Trophoblast cell (in vitro differentiated cells and primary cell): ENCODE data around the gene FRMD5.
A peak's percentile ranks its signal among the peaks of the same experiment; 100 is the strongest.

ENCODE experiments used
- DNase-seq, 2 donors: peaks; one replicate each; pipeline ENCODE4 v3.0.0-alpha.2; 2016
- H2AFZ ChIP-seq: 2 replicates; pipeline ENCODE4 v1.6.1; 2013; ENCODE audit warnings: low read length, moderate library complexity, mild to moderate bottlenecking; ENCODE audit not compliant: insufficient read depth, poor library complexity
- H2AK5ac ChIP-seq: 2 replicates; pipeline ENCODE4 v1.6.1; 2013; ENCODE audit warnings: mild to moderate bottlenecking, low read length
- H2BK120ac ChIP-seq: 2 replicates; pipeline ENCODE4 v1.6.1; 2013; ENCODE audit warnings: low read length, mild to moderate bottlenecking, moderate library complexity; ENCODE audit not compliant: insufficient read depth, poor library complexity
- H2BK12ac ChIP-seq: 2 replicates; pipeline ENCODE4 v1.6.1; 2013; ENCODE audit warnings: mild to moderate bottlenecking, low read length, moderate library complexity
- H2BK5ac ChIP-seq: 2 replicates; pipeline ENCODE4 v1.6.1; 2013; ENCODE audit warnings: low read length, low read depth, moderate library complexity, mild to moderate bottlenecking; ENCODE audit not compliant: poor library complexity
- H3K14ac ChIP-seq: 2 replicates; pipeline ENCODE4 v1.6.1; 2013; ENCODE audit warnings: mild to moderate bottlenecking, low read length
- H3K18ac ChIP-seq: 2 replicates; pipeline ENCODE4 v1.6.1; 2013; ENCODE audit warnings: mild to moderate bottlenecking, low read length
- H3K23ac ChIP-seq: 2 replicates; pipeline ENCODE4 v1.6.1; 2013; ENCODE audit warnings: low read length
- H3K27ac ChIP-seq: 2 replicates; pipeline ENCODE4 v1.5.1; 2013; ENCODE audit warnings: low read depth, mild to moderate bottlenecking, inconsistent platforms, low read length, moderate library complexity
- H3K27me3 ChIP-seq: 2 replicates; pipeline ENCODE4 v1.6.1; 2013; ENCODE audit warnings: inconsistent platforms, mild to moderate bottlenecking, low read length, moderate library complexity; ENCODE audit not compliant: insufficient read depth
- H3K36me3 ChIP-seq, 2 experiments: 1 replicate in 1 of 2; 2 replicates in 1 of 2; pipeline ENCODE4 v1.6.1; 2013; ENCODE audit warnings: low read length in 2 of 2, mild to moderate bottlenecking in 2 of 2, moderate library complexity in 1 of 2; ENCODE audit not compliant: insufficient read depth in 2 of 2, control insufficient read depth in 1 of 2
- H3K4ac ChIP-seq: 2 replicates; pipeline ENCODE4 v1.6.1; 2013; ENCODE audit warnings: low read depth, mild to moderate bottlenecking, low read length, moderate library complexity
- H3K4me1 ChIP-seq, 2 experiments: 1 replicate in 1 of 2; 2 replicates in 1 of 2; pipeline ENCODE4 v1.6.1; 2013; ENCODE audit warnings: low read length in 2 of 2, mild to moderate bottlenecking in 2 of 2, moderate library complexity in 1 of 2; ENCODE audit not compliant: insufficient read depth in 2 of 2, control insufficient read depth in 1 of 2
- H3K4me2 ChIP-seq: 2 replicates; pipeline ENCODE4 v1.6.1; 2013; ENCODE audit warnings: inconsistent platforms, mild to moderate bottlenecking, low read length, moderate library complexity
- H3K4me3 ChIP-seq: 2 replicates; pipeline ENCODE4 v1.5.1; 2013; ENCODE audit warnings: mild to moderate bottlenecking, low read depth, low read length, inconsistent platforms
- H3K79me1 ChIP-seq: one replicate; pipeline ENCODE4 v1.6.1; 2013; ENCODE audit warnings: low read length
- H3K79me2 ChIP-seq: 2 replicates; pipeline ENCODE4 v1.6.1; 2013; ENCODE audit warnings: low read length, mild to moderate bottlenecking; ENCODE audit not compliant: control insufficient read depth, insufficient read depth, poor library complexity
- H3K9ac ChIP-seq: 2 replicates; pipeline ENCODE4 v1.6.1; 2013; ENCODE audit warnings: mild to moderate bottlenecking, low read length
- H3K9me3 ChIP-seq: 2 replicates; pipeline ENCODE4 v1.6.1; 2013; ENCODE audit warnings: low read depth, mild to moderate bottlenecking, control low read depth, inconsistent platforms, low read length; ENCODE audit not compliant: insufficient read depth
- H4K12ac ChIP-seq: 2 replicates; pipeline ENCODE4 v1.6.1; 2013; ENCODE audit warnings: low read depth, mild to moderate bottlenecking, low read length, moderate library complexity
- H4K8ac ChIP-seq: 2 replicates; pipeline ENCODE4 v1.6.1; 2013; ENCODE audit warnings: low read depth, mild to moderate bottlenecking, low read length, moderate library complexity
- H4K91ac ChIP-seq: one replicate; pipeline ENCODE4 v1.6.1; 2013; ENCODE audit warnings: low read depth, mild to moderate bottlenecking, low read length, moderate library complexity
- whole genome bisulfite sequencing: extraction: QIAGEN DNeasy Blood & Tissue Kit; methylation state at CpG from one replicate; pipeline ENCODE4 v1.1.7; 2013; ENCODE audit warnings: missing lambda C conversion rate; ENCODE audit not compliant: insufficient read length, insufficient coverage; ENCODE audit errors: extremely low coverage; 5-methylcytosine and 5-hydroxymethylcytosine counted together

Gene FRMD5

DNA sequence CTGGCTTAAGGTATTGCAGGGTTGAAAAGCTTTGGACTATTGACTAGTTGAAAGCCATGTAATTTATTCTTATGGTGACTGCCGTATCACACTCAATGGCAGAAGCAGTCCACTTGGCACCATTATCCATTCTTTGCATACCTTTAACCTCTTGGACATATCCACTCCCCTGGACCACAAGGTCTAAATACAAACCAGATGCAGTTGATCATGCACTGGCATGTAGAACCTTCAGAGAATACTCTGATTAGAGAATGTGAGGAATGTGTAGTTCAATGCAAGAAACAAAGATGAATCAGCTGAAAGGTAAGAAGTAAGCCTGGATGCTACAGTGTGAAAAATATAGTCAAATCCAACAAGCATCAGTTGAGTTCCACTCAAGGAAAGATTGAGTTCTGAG, 93.1 kb downstream of the FRMD5 start:
- Histone ChIP-seq H3K9me3 (no peaks in the 10 kb centered on the region), H3K79me2 (no peaks in the 10 kb centered on the region), H3K23ac (no peak overlapping the region), H3K9ac (no peak overlapping the region), H3K18ac (no peak overlapping the region), H3K4me2 (no peak overlapping the region), H3K4me3 (no peak overlapping the region), H2AFZ (no peak overlapping the region), H3K36me3 (no peaks in the 10 kb centered on the region), H3K14ac (no peak overlapping the region), H4K12ac (no peak overlapping the region), H2BK120ac (no peak overlapping the region), H3K27ac (peak overlapping the region; percentile 44), H2AK5ac (no peak overlapping the region), H3K79me1 (no peaks in the 10 kb centered on the region), H2BK12ac (no peak overlapping the region), H3K4me1 (peaks cover 2 to 3% of the 10 kb centered on the region in 2 experiments), H2BK5ac (no peak overlapping the region), H4K91ac (no peak overlapping the region), H3K4ac (no peak overlapping the region), H4K8ac (no peak overlapping the region), H3K27me3 (no peaks in the 10 kb centered on the region)
- no peak for DNase-seq
- no CpG with 5 or more reads among the region's 1 CpG for WGBS

GRCh38 chr15:44101286-44101685, 93.8 kb downstream of the FRMD5 start:
- no peak overlapping the region for H4K8ac ChIP-seq

GRCh38 chr15:44099671-44100070, 95.4 kb downstream of the FRMD5 start:
- Histone ChIP-seq H4K12ac (no peak overlapping the region), H3K4ac (no peak overlapping the region), H4K91ac (no peak overlapping the region), H2AFZ (no peak overlapping the region), H3K27me3 (no peaks in the 10 kb centered on the region), H3K4me2 (no peak overlapping the region), H2BK5ac (no peak overlapping the region), H3K79me1 (no peaks in the 10 kb centered on the region), H3K79me2 (no peaks in the 10 kb centered on the region), H2BK12ac (no peak overlapping the region), H2AK5ac (no peak overlapping the region), H4K8ac (no peak overlapping the region), H3K9me3 (no peaks in the 10 kb centered on the region), H3K36me3 (no peaks in the 10 kb centered on the region), H3K23ac (no peak overlapping the region), H3K18ac (no peak overlapping the region), H2BK120ac (no peak overlapping the region), H3K4me3 (no peak overlapping the region), H3K9ac (no peak overlapping the region), H3K4me1 (peaks cover 2 to 3% of the 10 kb centered on the region in 2 experiments), H3K27ac (no peak overlapping the region), H3K14ac (no peak overlapping the region)
- no CpG with 5 or more reads among the region's 1 CpG for WGBS
- no peak for DNase-seq

More at GRCh38 chr15:44101286-44101685, 93.8 kb downstream of the FRMD5 start:
- Histone ChIP-seq H3K4me2 (no peak overlapping the region), H3K27ac (peak overlapping the region; percentile 44), H3K14ac (no peak overlapping the region), H3K4me1 (peaks cover 2 to 3% of the 10 kb centered on the region in 2 experiments), H2BK5ac (no peak overlapping the region), H3K4me3 (no peak overlapping the region), H2BK12ac (no peak overlapping the region), H3K4ac (no peak overlapping the region), H4K91ac (no peak overlapping the region), H2AFZ (no peak overlapping the region), H3K79me2 (no peaks in the 10 kb centered on the region), H3K79me1 (no peaks in the 10 kb centered on the region), H3K9ac (no peak overlapping the region), H2BK120ac (no peak overlapping the region), H3K23ac (no peak overlapping the region), H3K36me3 (no peaks in the 10 kb centered on the region), H3K18ac (no peak overlapping the region), H4K12ac (no peak overlapping the region), H3K9me3 (no peaks in the 10 kb centered on the region), H3K27me3 (no peaks in the 10 kb centered on the region), H2AK5ac (no peak overlapping the region)
- DNase-seq, result no peak

GRCh38 chr15:44097552-44097951, 97.5 kb downstream of the FRMD5 start:
- Histone ChIP-seq H4K91ac (no peak overlapping the region), H3K27me3 (no peaks in the 10 kb centered on the region), H3K79me1 (peaks cover 1% of the 10 kb centered on the region), H3K23ac (no peak overlapping the region), H2BK12ac (no peak overlapping the region), H3K4ac (no peak overlapping the region), H4K12ac (no peak overlapping the region), H3K14ac (no peak overlapping the region), H2AK5ac (no peak overlapping the region), H2BK5ac (no peak overlapping the region), H3K27ac (no peak overlapping the region), H3K9me3 (no peaks in the 10 kb centered on the region), H3K79me2 (no peaks in the 10 kb centered on the region), H3K4me3 (no peak overlapping the region), H2BK120ac (no peak overlapping the region), H3K36me3 (no peaks in the 10 kb centered on the region), H3K18ac (no peak overlapping the region), H2AFZ (no peak overlapping the region), H3K4me2 (no peak overlapping the region), H3K9ac (no peak overlapping the region), H4K8ac (no peak overlapping the region), H3K4me1 (peaks cover under 1% of the 10 kb centered on the region in 2 experiments)
- DNase-seq, result no peak
- no CpG with 5 or more reads among the region's 3 CpGs for whole genome bisulfite sequencing
